GM19023 (cell line): ENCODE results near the gene ERVH48-1.
"Not testable (repeated sequence)": the region's sequence is repeated elsewhere in the genome, so short reads cannot be mapped to it uniquely, and the experiment has no call there.

Source experiments
- ATAC-seq: cut with Tn5 transposase; IDR thresholded peaks from one replicate; pipeline ENCODE4 v1.9.1; 2021; ENCODE audit warnings: mild to moderate bottlenecking, moderate library complexity; ENCODE audit not compliant: unreplicated experiment

Gene ERVH48-1

DNA sequence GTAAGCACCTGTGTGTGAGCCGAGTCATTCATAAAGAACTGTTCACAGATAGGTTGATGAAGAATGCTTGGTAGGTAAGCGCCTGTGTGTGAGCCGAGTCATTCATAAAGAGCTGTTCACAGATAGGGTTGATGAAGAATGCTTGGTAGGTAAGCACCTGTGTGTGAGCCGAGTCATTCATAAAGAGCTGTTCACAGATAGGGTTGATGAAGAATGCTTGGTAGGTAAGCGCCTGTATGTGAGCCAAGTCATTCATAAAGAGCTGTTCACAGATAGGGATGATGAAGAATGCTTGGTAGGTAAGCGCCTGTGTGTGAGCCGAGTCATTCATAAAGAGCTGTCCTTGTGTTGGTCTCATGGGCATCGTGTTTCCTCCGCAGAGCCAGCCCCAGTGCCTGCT, 16.9 kb downstream of the ERVH48-1 start:
- ATAC-seq = not testable (repeated sequence)

DNA sequence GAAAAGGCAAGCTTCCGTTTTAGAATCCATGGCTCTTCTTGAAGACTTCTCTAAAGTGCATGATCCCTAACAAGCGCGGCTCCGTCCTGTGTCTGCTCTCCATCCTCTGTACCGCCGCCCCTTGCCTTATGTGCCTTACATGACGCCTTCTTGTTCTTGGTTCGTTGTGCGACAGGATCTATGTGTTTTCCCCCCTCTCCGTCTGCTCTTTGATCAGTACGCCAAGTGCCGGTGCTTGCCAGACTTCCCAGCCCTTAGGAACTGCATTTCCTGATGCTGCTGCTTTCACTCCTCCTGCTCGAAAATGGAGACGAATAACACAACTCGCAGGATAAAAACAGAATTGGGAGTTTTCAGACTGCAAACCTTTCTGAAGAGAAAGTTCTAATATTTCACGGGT, 19.2 kb downstream of the ERVH48-1 start:
- ATAC-seq = no peak

DNA sequence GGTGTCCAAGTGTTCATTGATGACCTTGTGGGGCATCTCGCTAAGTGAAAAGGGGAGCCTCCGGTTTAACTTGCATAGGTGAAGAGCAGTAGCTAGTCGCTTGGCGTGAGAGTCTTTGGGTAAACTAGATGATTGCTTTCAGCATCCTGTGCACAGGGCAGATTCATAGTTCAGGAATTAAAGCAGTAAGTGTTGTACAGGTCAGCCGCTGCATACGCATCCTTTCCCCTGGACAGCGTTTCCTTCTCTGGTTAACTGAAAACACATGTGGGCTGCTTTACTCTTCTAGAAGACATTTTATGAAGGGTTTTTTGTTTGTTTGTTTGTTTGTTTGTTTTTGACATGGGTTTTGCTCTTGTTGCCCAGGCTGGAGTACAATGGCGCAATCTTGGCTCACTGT, 20.2 kb downstream of the ERVH48-1 start:
- ATAC-seq = no peak

DNA sequence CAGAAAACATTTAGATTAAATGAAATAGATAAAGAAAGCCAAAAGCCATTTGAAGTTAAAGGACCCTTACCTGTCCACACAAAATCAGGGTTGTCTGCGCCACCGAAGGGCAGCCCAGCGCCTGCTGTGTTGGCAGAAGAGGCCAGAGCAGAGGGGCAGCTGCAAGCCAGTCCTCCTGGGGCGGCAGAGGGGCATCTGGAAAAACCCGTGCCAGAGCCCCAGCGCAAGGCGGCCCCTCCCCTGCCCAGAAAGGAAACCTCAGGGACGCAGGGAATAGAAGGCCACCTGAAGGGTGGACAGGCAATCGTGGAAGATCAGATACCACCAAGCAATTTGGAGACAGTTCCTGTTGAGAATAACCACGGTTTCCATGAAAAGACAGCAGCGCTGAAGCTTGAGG, 21.6 kb downstream of the ERVH48-1 start:
- no peak for ATAC-seq

DNA sequence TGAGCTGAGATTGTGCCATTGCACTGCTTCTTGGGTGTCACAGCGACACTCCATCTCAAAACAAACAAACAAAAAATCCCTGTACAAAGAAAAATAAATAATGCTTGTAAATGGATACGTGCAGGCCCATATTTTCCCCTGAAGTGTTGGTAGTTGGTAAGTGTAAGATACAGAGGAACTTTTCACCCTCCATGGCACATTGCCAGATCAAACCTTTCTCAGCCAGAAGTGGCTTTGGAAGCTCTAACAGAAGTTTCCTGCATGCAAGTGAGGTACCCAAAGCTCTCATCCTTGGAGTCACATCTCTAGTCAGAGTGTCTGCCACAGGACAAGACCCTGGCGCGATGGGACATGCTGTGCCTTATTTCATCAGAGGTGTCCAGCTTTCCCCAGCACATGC, 25.0 kb downstream of the ERVH48-1 start:
- no peak for ATAC-seq

DNA sequence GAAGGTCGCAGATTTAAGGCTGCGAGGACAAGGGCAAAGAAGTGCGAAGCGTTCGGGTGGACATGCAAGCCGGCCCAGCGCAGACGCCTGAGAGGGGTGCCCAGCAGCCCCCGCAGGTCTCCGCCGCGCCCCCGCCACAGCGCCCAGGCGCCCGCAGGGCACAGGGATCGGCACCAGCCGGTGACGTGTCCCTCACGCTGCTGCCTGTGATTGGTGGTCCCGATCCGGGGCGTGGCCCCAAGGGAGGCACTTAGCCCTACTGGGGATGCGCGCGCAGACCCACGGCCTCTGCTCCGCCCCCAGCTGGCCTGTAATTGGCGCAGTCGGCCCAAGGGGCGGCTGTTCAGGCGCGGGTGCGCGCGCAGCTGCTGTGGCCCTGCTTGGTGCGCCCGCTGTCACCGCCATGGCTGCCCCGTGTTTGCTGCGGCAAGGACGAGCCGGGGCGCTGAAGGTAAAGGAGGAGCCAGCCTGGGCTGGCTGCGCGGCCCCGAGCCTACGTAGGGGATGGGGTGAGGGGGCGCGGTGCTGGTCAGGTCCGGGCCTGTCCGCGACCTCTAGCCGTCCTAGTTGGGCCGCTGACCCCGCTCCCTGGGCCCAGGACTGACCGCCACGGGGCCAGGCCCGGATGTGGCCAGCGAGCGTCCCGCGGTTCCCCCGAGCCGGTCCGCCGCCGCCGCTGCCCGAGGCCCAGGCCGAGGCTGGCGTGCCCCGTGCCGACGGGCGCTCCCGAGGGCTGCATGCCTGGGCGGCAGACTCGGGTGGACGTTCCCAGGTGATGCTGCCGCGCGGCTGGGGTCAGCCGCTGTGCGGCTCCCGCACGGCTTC, 32.3 kb downstream of the ERVH48-1 start, which contains the start of gene NDUFV3:
Gene NDUFV3, plus strand, starts transcription at position 379 of the 825 bp plus-strand sequence. Its CDS starts 25 bp downstream, at position 404.
- ATAC-seq = peak; percentile 90

DNA sequence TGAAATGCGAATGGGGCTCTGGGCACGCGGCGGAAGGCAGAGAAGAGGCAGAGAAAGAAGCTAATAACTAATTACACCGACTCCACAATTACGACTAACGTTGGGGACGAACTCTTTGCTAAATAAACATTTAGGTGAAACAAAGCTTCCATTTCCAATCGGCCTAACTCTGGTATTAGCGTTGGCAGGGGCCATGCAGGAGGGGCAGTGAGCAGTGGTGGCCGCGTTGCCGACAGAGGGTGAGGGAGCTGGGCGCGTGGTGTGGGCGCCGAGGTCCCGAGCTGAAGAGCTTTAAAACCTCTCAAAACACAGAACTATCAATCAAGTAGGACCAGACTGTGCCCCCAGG, 32.9 kb downstream of the ERVH48-1 start:
- ATAC-seq = peak; percentile 23

DNA sequence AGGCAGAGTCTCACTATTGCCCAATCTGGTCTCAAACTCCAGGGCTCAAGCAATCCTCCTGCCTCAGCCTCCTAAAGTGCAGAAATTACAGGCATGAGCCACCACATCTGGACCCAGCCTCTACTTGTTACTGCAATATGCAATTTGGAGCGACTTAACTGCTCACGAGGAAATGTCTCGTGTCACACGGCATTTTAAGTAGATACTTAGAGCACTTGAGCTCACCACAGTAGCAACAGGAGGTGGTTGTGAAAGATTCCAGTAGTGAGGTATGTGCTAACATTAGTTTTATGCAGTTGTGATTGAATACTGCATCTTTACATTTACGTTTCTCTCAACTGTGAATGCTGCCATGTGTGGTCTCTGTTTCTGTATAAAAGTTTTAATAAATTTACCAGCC, 38.1 kb downstream of the ERVH48-1 start:
- no peak for ATAC-seq

DNA sequence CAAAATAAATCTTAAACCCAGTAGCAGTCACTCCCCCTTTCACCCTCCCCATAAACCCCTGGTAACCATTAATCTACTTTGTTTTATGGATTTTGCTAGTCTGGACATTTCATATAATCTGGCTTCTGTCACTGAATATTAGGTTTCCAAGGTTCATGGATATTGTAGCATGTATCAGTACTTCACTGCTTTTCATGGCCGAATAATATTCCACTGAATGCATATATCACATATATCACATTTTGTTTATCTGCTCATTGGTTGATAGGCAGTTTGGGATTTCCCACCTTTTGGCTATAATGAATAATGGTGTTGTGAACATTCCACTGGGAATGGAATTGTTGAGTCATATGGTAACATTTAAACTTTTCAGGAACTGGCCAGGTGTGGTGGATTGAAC, 41.5 kb downstream of the ERVH48-1 start:
- ATAC-seq = no peak

DNA sequence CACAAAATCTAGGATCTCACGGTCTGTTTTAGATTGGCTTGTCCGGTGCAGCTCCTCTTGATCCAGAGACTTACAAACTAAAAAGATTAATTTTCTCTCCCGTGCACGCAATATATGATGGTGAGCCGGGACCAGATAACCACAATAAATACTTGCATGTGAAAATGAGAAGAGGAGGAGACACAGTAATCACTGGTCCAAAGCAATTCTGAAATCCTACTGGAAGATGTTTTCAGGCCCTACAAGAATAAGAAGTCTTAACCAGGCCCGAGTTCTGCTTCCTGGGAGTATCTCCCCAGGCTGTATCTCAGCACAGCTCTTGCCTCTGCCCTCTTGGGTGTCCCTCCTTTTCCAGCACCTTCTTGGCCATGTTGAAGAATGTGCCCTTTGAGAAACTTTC, 45.1 kb downstream of the ERVH48-1 start:
- no peak for ATAC-seq

DNA sequence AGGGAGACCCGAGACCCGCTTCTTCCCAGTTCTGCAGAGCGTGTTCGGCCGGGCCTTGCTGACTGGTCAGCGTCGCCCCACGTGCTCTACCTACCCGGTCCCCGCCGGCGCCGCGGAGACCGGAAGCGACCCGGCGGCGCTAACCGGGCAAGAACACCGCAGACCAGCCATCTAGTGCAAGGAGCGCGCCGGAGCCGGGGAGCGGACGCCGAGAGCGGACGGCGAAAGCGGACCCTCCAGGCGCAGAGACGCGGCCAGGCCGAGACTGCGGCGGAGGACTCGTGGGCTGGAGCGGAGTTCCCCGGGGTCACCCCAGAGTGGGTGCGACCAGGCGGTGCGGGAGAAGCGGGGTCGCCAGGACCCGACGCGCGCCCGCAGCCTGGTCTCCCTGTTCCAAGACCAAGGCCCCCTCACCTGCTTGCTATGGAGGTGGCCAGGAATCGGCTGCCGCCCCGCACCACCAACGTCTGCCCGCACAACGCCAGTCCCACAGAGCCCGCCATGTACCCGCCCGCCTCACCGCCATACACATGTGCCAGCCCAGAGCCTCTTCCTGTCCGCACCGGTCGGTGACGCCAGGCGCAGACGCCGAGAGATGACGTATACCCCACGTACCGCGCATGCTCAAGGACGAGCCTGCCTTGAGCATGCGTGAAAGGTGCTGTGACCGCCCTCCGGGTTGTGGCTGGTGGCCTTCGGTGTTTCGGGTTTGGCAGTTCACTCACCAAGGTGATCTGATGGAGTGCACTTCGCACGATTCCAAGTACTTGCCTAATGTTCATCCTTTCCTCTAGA, 46.2 kb downstream of the ERVH48-1 start, which contains the start of gene WDR4:
Gene WDR4, minus strand, starts transcription at position 547 of the 795 bp plus-strand sequence. Its CDS starts 44 bp downstream, at position 503.
- ATAC-seq = peak; percentile 88

DNA sequence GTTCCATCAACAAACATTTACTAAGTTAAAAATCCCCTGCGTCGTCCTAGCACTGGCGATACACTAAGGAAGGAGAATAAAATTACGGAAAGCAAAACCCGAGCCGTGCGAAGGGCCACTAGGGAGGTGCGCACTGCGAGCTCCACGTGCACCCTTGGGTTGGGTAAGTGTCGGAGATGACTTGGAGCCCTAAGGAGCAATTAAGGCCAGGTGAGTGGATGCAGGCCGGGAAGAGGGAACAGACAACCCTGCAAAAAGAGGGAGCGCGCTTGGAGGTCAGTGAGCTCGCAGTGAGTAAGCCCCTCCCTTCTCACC, 46.8 kb downstream of the ERVH48-1 start:
- peak; percentile 18 for ATAC-seq

DNA sequence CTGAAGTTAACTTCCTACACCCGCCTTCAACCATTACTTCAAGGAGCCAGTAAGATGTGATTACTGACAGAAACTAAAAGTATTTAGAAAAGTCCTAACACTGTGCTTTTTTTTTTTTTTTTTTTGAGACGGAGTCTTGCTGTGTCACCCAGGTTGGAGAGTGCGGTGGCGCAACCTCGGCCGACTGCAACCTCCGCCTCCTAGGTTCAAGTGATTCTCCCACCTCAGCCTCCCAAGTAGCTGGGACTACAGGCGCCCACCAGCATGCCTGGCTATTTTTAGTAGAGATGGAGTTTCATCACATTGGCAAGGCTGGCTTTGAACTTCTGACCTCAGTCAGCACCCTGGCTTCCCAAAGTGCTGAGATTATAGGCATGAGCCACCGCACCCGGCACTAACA, 49.6 kb downstream of the ERVH48-1 start:
- not testable (repeated sequence) for ATAC-seq

DNA sequence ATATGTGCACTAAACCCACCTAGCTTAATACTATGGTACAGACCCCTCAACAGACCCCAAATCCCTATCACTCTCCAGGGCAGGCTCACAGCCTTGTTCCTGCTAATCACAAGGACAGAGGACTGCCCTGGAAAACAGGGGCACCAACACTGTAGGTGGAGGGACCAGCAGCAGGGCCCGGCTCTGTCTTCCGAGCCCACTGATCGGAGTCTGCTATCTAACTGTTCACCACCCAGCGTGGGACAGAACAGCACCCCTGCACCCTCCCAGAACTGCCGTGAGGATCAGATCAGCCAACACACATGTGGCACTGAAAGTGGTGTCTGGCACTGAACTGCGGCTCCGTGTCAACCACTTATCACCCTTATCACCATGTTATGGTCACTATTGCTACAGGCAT, 52.3 kb downstream of the ERVH48-1 start:
- ATAC-seq = no peak

DNA sequence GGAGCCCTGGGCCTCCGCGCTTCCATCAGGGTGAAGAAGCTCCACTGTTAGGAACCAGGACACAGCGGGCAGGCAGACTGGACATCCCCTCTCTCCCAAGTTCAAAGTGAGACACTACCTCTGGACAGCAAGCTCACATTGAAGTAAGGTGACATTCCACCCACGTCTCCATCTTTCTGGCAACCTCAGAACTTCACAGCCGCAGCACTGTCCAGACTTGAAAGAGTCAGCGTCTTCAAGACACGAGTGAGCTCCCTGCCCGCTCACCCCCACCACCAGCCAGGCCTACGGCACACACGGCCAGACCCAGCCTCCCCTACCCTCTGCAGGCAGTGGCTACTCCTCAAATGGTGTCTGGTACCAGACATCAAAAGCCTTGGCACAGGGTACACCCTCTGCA, 57.2 kb downstream of the ERVH48-1 start:
- no peak for ATAC-seq
